ENCODE data around the gene ADAP2.
"Not testable (repeated sequence)": the region's sequence is repeated elsewhere in the genome, so short reads cannot be mapped to it uniquely, and the experiment has no call there.

Gene ADAP2

GRCh38 chr17:30930495-30930894, 8.8 kb downstream of the ADAP2 start:
- no peak for DNase-seq

GRCh38 chr17:30931582-30931981, 9.8 kb downstream of the ADAP2 start:
- not testable (repeated sequence) for DNase-seq

DNA sequence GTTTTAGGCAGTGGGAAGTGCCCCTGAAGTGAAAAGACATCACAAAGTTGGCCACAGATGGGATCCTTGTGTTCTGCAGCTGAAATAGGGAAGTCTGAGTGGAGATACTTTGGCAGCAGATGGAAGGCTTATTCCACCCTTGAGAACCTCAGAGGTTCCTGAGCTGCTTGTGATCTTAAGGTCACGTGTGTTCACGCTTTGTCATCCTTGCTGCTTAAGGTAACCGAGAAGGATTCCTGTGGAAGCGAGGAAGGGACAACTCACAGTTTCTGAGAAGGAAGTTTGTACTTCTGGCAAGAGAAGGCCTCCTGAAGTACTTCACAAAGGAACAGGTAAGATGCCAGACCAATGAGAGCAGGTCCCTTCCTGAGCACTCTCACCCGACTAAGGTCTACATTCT, 12.2 kb downstream of the ADAP2 start:
- DNase-seq, result no peak

DNA sequence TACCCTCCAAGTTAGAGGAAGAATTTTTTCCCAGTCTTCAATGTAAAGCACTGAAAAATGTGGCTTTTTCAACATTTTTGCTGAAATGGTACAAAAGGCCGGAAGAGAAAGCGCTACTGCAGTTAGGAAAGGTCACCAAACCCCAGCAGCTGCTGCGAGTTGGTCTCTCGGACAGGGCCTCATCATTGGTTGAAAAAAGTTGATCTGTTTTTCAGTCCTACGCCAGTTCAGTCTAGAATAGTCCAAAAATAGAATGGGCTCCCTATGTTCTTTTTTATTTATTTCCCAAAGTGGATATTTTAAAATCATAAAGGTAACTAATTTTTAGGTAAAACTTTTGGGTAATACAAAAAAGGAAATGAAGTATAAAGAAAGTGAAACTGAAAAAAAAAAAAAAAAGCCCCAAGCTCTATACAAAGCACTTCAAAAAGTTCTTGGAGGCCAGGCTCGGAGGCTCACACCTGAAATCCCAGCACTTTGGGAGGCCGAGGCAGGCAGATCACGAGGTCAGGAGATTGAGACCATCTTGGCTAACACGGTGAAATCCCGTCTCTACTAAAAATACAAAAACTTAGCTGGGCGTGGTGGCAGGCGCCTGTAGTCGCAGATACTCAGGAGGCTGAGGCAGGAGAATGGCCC, 17.4 kb downstream of the ADAP2 start:
- DNase-seq, result no peak

DNA sequence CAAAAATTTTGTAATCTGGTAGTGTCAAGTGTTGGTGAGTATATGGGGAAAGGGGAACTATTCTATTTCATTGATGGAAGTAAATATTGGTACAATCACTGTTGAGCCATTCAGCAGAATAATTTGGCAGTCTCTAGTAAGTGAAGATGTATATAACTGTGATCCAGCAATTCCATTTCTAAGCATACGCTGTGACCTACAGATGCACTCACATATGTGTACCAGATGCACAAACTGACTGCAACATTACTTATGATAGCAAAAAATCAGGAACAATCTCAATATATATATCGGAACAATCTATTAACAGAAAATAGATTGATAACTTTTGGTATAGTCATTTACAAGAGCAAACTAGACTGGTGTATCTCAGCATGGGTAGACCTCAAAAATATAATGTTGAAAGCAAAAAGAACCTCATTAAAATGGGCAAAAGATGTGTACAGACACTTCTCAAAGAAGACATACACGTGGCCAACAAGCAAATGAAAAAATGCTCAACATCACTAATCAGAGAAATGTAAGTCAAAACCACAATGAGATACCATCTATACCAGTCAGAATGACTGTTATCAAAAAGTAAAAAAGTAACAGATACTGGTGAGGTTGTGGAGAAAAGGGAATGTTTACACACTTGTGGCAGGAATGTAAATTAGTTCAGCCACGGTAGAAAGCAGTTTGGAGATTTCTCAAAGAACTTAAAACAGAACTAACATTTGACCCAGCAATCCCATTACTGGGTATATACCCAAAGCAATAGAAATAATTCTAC, 20.7 kb downstream of the ADAP2 start:
- peak; percentile 18 for DNase-seq

DNA sequence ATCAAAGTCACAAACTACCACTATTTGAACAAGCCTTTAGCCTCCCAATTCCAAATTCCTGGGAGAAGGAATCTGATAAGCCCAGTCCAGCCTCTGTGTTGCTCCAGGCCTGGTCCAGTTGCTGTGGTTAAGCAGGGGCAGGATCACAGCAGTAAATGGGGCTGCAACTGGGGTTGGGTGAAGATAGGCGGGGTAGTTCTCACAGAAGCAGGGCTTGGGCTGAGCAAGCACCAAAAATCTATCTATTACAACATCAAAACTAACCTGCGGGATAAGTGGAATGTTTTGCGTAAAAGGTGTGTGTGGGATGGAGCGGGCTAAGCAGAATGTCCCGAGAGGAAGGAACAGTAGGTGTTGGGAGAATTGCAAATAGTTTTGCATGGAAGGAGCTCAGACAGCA, 26.1 kb downstream of the ADAP2 start:
- no peak for DNase-seq

GRCh38 chr17:30950189-30950588, 28.4 kb downstream of the ADAP2 start:
- DNase-seq, result no peak

- DNase-seq, result peak; percentile 82
Observed at GRCh38 chr17:30950669-30951399, 29.1 kb downstream of the ADAP2 start.

GRCh38 chr17:30952638-30953393, 31.1 kb downstream of the ADAP2 start:
- no peak for DNase-seq

GRCh38 chr17:30954046-30954830, 32.5 kb downstream of the ADAP2 start:
- no peak for DNase-seq

DNA sequence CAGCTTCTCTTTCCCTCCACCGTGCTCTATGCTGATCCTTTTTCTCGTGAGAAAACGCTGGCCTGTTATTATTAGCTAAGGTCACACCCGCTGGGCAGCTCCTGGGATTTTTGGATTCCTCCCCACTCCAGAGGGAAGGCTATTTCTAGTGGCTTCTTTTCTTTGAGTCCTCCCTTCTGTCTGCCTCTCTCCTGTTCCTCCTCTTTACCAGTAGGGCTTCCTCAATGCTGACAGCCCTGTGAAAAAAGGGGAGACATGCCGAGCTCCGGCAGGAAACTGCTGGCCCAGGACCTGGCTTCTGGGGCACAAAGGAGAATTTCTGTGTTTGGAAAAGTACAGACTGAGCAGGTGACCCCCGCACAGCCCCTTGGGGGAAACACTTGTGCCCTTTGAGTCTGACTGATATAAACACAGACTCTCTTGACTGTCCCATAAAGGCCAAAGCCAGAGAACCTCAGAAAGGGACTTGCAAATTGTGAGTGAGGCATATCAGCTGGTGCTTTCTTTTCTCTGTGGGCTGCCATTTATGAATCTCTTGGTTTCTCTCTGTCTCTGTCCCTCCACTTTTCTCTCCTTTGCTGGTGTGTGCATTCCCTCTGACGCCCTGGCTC, 35.1 kb downstream of the ADAP2 start:
- no peak for DNase-seq

GRCh38 chr17:30957741-30958140, 36.0 kb downstream of the ADAP2 start:
- DNase-seq, result no peak

- no peak for DNase-seq
Observed at GRCh38 chr17:30958187-30958586, 36.4 kb downstream of the ADAP2 start.

GRCh38 chr17:30961209-30962188, 39.8 kb downstream of the ADAP2 start:
- peak; percentile 55 for DNase-seq

DNA sequence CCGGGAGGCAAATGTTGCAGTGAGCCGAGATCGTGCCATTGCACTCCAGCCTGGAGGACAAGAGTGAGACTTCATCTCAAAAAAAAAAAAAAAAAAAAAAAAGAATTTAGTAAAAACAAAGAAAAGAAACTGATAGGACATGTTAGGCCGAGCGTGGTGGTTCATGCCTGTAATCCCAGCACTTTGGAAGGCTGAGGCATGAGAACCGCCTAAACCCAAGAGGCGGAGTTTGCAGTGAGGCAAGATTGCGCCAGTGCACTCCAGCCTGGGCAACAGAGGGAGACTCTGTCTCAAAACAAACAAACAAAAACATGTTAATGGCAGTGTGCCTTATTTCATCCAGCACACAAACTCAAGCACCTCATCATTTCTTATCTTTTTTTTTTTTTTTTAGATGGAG, 42.6 kb downstream of the ADAP2 start:
- not testable (repeated sequence) for DNase-seq

GRCh38 chr17:30964876-30965275, 43.1 kb downstream of the ADAP2 start:
- DNase-seq, result peak; percentile 30

- no peak for DNase-seq
Observed at GRCh38 chr17:30965686-30966085, 43.9 kb downstream of the ADAP2 start.

- not testable (repeated sequence) for DNase-seq
Observed at GRCh38 chr17:30967911-30968310, 46.2 kb downstream of the ADAP2 start.

GRCh38 chr17:30969989-30970830, 48.5 kb downstream of the ADAP2 start:
- DNase-seq, result peak; percentile 6
